GM21526 (cell line): ENCODE data around the gene ITGB5.

Experiments used
- ATAC-seq: cut with Tn5 transposase; IDR thresholded peaks from one replicate; pipeline ENCODE4 v1.9.1; 2021; ENCODE audit warnings: moderate library complexity; ENCODE audit not compliant: unreplicated experiment, low FRiP score

The ITGB5 gene

GRCh38 chr3:124773351-124774326 is 113.5 kb downstream of the ITGB5 start:
- no peak for ATAC-seq

GRCh38 chr3:124772081-124772831 is 114.9 kb downstream of the ITGB5 start:
- no peak for ATAC-seq

GRCh38 chr3:124771083-124771445 is 116.1 kb downstream of the ITGB5 start:
- no peak for ATAC-seq

GRCh38 chr3:124770336-124771082 is 116.7 kb downstream of the ITGB5 start:
- ATAC-seq: no peak

GRCh38 chr3:124769462-124769861 is 117.7 kb downstream of the ITGB5 start:
- no peak for ATAC-seq

GRCh38 chr3:124768812-124769211 is 118.4 kb downstream of the ITGB5 start:
- no peak for ATAC-seq

- no peak for ATAC-seq
These were observed 119.5 kb downstream of the ITGB5 start for GRCh38 chr3:124767691-124768090.

GRCh38 chr3:124767264-124767663 is 119.9 kb downstream of the ITGB5 start:
- ATAC-seq: no peak

GRCh38 chr3:124766113-124767095 is 120.8 kb downstream of the ITGB5 start:
- no peak for ATAC-seq

GRCh38 chr3:124765197-124765840 is 121.8 kb downstream of the ITGB5 start:
- no peak for ATAC-seq

- ATAC-seq: no peak
These were observed 122.4 kb downstream of the ITGB5 start for GRCh38 chr3:124764746-124765145.

- no peak for ATAC-seq
These were observed 123.4 kb downstream of the ITGB5 start for GRCh38 chr3:124763644-124764358.

GRCh38 chr3:124763206-124763605 is 124.0 kb downstream of the ITGB5 start:
- ATAC-seq: no peak

GRCh38 chr3:124762661-124763011 is 124.5 kb downstream of the ITGB5 start:
- ATAC-seq: no peak

GRCh38 chr3:124761935-124762660 is 125.1 kb downstream of the ITGB5 start:
- no peak for ATAC-seq

GRCh38 chr3:124761250-124761796 is 125.8 kb downstream of the ITGB5 start:
- no peak for ATAC-seq

- ATAC-seq: no peak
These were observed 126.6 kb downstream of the ITGB5 start for GRCh38 chr3:124760601-124761000.
